CD4-positive, alpha-beta T cell treated with Interleukin-17A for 1 hour (primary cell): ENCODE results near the gene RBSN.
A peak's percentile ranks its signal among the peaks of the same experiment; 100 is the strongest.

Experiments
- DNase-seq: peaks from one replicate; pipeline ENCODE4 v3.0.0-alpha.2; 2020

RBSN gene

GRCh38 chr3:15056676-15057404, 42.1 kb downstream of the RBSN start:
- no peak for DNase-seq

- peak; percentile 53 for DNase-seq
These were observed 43.9 kb downstream of the RBSN start for GRCh38 chr3:15055019-15055557.

GRCh38 chr3:15053541-15053940, 45.4 kb downstream of the RBSN start:
- DNase-seq = no peak

- DNase-seq = no peak
These were observed 46.4 kb downstream of the RBSN start for GRCh38 chr3:15052335-15053242.

- DNase-seq = peak; percentile 48
These were observed 47.4 kb downstream of the RBSN start for GRCh38 chr3:15051531-15051930.

- DNase-seq = no peak
These were observed 48.4 kb downstream of the RBSN start for GRCh38 chr3:15050405-15051092.

GRCh38 chr3:15049584-15049983, 49.4 kb downstream of the RBSN start:
- no peak for DNase-seq

GRCh38 chr3:15045667-15046066, 53.3 kb downstream of the RBSN start:
- DNase-seq = no peak

- no peak for DNase-seq
These were observed 54.6 kb downstream of the RBSN start for GRCh38 chr3:15044326-15044725.

GRCh38 chr3:15043408-15044171, 55.4 kb downstream of the RBSN start:
- no peak for DNase-seq

- no peak for DNase-seq
These were observed 56.0 kb downstream of the RBSN start for GRCh38 chr3:15042936-15043335.

GRCh38 chr3:15041950-15042349, 57.0 kb downstream of the RBSN start:
- no peak for DNase-seq

- no peak for DNase-seq
These were observed 58.1 kb downstream of the RBSN start for GRCh38 chr3:15040844-15041243.

- no peak for DNase-seq
These were observed 60.6 kb downstream of the RBSN start for GRCh38 chr3:15038306-15038705.

- DNase-seq = no peak
These were observed 65.8 kb downstream of the RBSN start for GRCh38 chr3:15033103-15033502.

- DNase-seq = no peak
These were observed 66.3 kb downstream of the RBSN start for GRCh38 chr3:15032650-15033049.

GRCh38 chr3:15029625-15030024, 69.3 kb downstream of the RBSN start:
- DNase-seq = no peak

GRCh38 chr3:15023719-15024118, 75.2 kb downstream of the RBSN start:
- DNase-seq = no peak

- DNase-seq = no peak
These were observed 75.7 kb downstream of the RBSN start for GRCh38 chr3:15023249-15023648.
